GM19238 (cell line): ENCODE results near the gene COA8.
"Not testable (repeated sequence)": the region's sequence is repeated elsewhere in the genome, so short reads cannot be mapped to it uniquely, and the experiment has no call there.

Experiments used
- DNase-seq: peaks from one replicate; pipeline ENCODE4 v3.0.0; 2011; ENCODE audit warnings: low spot score; ENCODE audit not compliant: insufficient read length

The COA8 gene

DNA sequence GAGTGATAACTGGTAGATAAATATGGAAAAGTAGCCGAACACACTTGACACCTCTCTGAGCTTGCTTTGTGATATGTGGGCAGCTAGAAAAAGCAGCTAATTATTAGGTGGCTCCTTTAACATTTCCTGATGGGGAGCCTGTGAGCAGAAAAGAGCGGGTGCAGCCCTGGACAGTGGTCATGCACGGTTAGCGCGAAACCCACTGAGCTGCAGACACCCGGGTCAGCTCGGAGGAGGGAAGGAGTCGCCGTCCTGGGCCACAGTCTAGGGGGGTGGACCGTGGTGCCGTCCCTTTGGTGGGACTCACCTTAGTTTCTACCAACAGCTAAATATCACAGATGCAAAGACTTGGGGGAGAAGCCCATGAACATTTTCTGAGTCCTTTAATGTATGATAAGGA is 6.6 kb downstream of the COA8 start:
- no peak for DNase-seq

DNA sequence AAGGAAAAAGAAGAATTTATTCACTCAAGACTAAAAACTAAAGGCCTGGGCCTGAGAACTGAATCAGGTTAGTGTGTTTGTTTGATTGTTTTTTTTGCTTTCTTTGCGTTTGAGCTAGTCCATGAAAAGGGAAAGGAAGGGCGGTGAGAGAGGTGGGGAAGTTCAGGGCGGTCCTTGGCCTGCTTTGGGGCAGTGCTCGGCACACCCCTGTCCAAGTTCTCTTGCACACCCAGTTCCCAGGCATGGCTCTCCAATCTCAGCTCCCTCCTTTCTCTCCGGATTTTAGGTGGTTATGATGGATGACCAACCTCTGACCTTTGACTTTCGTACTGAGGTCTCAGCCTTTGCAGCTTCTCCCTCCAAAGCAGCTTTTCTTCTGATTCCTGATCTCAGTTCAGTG is 11.3 kb downstream of the COA8 start:
- DNase-seq: no peak

- no peak for DNase-seq
Measured at GRCh38 chr14:103574707-103575285, 12.0 kb downstream of the COA8 start.

DNA sequence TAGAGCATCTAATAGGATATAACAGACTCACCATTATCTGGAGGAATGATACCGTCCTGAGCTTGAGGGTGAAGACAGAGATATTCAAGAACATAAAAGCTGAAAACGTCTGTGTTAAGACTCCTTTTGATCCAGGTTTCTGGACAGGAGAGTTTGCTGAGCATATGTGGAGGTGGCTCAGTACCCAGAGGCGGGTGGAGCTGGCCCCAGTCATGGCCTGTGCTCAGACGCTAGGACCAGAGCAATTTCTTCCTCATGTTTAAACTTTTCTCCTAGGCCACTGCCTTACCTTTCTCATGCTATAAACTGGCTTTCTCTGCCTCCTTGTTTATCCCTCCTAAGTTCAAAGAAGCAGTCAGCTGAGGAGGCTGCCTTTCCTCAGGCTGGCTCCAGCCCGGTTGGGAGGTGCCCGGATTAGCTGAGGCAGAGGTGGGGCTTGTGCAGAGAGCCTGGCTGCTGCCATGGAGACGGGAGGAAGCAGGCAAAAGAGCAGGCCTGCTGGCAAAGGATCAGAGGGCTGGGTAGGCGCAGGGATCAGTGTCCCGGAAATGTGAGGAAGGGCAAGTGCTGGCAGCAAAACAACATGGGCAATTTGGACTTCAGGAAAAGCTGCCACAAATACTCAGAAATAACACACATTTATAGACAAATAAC is 13.7 kb downstream of the COA8 start:
- no peak for DNase-seq

GRCh38 chr14:103578401-103579075 is 15.8 kb downstream of the COA8 start:
- DNase-seq: no peak

GRCh38 chr14:103581206-103581605 is 18.4 kb downstream of the COA8 start:
- no peak for DNase-seq

GRCh38 chr14:103581954-103582703 is 19.4 kb downstream of the COA8 start:
- no peak for DNase-seq

DNA sequence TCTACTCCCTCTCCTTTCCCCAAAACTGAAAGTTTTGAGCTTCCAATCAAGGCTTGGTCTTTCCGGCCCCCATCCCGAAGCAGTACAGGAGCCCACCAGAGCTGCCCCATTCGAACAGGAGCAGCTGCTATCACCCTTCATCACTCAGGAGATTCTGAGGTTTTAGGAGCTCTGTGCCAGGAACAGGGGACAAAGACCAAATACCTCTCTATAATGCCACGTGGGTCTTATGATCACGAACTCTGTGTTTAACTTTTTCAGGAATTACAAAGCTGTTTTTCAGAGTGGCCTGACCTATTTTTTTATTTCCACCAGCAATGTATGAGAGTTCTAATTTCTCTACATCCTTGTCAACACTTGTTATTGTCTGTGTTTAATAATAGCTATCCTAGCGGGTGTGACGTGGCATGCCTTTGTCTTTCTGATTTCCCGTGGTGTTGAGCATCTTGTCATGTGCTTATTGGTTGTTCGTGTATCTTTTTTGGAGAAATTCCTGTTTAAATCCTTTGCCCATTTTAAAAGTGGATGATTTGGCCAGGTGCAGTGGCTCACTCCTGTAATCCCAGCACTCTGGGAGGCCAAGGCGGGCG is 21.7 kb downstream of the COA8 start:
- DNase-seq: no peak

DNA sequence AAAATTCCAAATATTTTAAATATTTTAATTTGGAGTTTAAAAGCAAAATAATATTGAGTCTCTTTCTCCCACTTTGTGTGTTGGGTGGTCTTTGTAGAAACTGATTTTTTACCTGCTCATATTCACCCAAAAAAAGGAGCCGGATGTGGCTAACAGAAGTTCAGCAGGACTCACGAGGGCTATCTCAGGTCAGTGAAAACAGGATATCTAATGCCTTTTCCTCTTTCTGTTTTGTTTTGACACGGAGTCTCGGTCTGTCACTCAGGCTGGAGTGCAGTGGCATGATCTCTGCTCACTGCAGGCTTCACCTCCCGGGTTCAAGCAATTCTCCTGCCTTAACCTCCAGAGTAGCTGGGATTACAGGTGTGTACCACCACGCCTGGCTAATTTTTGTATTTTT is 30.8 kb downstream of the COA8 start:
- DNase-seq: peak; percentile 62

- DNase-seq: no peak
Measured at GRCh38 chr14:103594265-103594664, 31.5 kb downstream of the COA8 start.

GRCh38 chr14:103597623-103598377 is 35.0 kb downstream of the COA8 start:
- DNase-seq: no peak

- DNase-seq: no peak
Measured at GRCh38 chr14:103600503-103600902, 37.7 kb downstream of the COA8 start.

GRCh38 chr14:103604620-103605019 is 41.9 kb downstream of the COA8 start:
- DNase-seq: no peak

GRCh38 chr14:103606963-103607668 is 44.4 kb downstream of the COA8 start:
- DNase-seq: peak; percentile 56

- DNase-seq: no peak
Measured at GRCh38 chr14:103607822-103608221, 45.1 kb downstream of the COA8 start.

DNA sequence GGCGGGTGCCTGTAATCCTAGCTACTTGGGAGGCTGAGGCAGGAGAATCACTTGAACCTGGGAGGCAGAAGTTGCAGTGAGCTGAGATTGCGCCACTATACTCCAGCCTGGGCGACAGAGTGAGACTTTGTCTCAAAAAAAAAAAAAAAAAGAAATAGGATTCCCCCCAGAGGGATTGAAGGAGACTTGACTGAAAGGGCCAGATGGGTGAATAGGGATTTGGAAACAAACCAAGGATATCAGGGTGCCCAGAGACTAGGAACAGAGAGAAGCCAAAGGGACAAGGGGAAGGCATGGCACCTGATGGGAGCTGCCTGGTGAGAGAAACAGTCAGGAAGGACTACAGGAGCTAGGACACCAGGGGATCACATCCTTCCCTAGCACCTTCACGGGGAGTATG is 46.3 kb downstream of the COA8 start:
- not testable (repeated sequence) for DNase-seq

GRCh38 chr14:103611215-103611614 is 48.5 kb downstream of the COA8 start:
- no peak for DNase-seq

- no peak for DNase-seq
Measured at GRCh38 chr14:103613517-103613916, 50.8 kb downstream of the COA8 start.

DNA sequence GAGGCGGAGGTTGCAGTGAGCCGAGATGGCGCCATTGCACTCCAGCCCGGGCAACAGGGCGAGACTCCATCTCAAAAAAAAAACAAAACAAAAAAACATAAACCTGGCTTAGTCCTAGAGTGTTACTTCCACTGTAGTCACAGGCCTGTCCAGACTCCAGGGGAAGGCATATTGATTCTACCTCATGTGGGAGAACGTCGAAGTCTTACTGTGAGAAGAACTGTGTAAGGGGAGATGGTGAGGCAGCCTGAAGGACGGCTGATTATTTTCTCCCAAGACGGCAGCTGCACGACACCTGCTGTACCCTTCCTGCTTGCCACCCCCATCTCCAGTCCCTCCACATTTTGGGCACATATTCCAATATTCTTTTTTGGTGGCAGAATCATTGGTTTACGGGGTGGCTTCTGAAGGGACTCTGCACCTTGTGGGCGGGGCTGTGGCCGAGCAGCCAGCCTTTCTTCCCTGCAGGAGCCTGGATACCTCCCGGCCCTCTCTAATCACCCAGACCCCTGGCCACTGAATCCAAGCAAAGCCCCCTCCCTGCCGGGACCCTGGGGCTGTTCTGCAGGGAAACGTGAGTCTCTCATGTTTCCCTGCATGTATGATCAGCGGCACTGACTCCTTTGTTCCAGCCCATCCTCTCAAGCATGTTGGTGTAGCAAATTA is 54.0 kb downstream of the COA8 start:
- DNase-seq: no peak

- no peak for DNase-seq
Measured at GRCh38 chr14:103619057-103619456, 56.3 kb downstream of the COA8 start.
